SW 1271 (cell line): ENCODE results near the gene ENTPD8.
"Not testable (repeated sequence)": the region's sequence is repeated elsewhere in the genome, so short reads cannot be mapped to it uniquely, and the experiment has no call there.

ENCODE experiments used
- DNase-seq, 2 experiments: peaks; one replicate each; lab custom pipeline; 2025; lab: John Stamatoyannopoulos, UW

ENTPD8 gene

DNA sequence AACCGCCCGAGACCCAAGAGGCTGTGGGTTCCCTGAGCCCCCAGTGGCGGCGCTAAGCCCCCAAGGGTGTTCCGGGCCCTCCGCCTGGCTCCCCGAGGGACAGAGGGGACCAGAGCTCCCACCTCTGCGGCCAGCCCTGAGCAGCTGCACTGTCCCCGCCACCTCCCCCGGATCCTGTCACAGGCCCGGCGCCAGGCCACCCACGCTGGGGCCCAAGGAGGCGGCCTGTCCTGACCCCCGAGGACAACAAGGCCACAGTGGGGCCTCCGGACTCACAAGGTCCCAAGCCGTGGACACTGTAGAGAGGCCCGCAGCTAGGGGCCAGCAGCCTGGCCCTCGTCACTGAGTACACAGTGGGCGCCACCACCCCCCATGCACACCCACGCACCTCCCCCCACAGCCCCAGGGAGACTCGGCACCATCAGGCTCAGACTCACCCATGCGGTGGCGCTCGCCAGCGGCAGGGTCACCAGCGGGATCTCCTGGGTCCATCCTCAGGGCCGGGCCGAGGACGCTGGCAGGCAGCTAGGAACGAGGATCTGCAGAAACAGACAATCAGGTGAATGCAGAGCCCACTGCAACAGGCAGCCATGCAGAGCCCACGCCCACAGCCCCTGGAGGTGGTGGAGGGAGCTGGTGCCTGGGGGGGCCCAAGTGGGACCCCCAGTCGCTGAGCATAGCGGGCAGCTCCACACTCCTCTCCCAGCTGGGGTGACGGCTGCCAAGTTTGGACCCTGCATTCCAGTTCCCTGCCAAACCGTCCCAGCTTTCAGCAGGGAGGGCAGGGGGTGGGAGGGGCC lies 46.1 kb downstream of the ENTPD8 start:
- no peak for DNase-seq

- no peak for DNase-seq
Observed at GRCh38 chr9:137393176-137394150, 47.7 kb downstream of the ENTPD8 start.

GRCh38 chr9:137392232-137393007 lies 48.7 kb downstream of the ENTPD8 start:
- no peak for DNase-seq

GRCh38 chr9:137391411-137391754 lies 49.8 kb downstream of the ENTPD8 start:
- DNase-seq = no peak

DNA sequence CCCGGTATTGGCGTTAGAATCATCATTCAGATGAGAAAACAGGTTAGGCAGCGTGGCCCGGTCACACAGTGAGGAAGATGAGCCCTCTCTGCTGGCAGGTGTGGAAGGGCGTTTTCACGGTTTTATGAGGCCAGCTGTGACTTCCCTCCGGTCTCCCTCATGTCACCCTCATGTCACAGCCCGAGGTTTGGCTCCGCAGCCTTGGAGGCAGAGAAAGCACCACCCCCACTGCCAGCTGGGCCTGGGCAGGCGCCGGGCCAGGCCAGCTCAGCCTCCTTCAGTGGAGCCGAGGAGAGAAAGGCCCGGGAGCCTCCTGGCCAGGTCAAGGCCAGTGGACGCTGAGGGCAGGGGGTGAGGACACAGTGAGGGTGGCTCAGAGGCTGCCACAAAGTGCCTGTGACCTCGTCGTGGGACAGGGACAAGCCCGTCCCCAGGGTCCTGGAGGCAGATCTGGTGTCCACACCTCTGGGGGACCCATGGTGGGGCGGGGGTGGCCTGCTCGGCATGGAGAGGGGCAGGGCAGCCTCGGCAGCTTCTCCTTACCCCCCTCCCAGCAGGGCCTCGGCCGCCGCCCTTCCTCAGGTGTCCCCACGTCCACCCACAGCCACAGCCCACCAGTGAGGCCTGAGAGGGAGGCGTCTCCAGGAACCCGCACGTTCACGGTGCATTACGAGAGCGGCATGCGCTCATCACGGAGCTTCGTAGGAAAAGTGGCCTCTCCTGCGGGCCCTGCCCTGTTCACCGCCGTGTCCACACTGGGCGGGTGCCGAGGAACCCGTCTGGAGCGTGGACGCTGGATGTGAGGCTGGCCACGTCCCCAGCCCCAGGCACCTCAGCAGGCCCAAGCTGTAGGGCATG lies 50.4 kb downstream of the ENTPD8 start:
- DNase-seq = no peak

- no peak for DNase-seq
Observed at GRCh38 chr9:137389428-137389746, 51.8 kb downstream of the ENTPD8 start.

DNA sequence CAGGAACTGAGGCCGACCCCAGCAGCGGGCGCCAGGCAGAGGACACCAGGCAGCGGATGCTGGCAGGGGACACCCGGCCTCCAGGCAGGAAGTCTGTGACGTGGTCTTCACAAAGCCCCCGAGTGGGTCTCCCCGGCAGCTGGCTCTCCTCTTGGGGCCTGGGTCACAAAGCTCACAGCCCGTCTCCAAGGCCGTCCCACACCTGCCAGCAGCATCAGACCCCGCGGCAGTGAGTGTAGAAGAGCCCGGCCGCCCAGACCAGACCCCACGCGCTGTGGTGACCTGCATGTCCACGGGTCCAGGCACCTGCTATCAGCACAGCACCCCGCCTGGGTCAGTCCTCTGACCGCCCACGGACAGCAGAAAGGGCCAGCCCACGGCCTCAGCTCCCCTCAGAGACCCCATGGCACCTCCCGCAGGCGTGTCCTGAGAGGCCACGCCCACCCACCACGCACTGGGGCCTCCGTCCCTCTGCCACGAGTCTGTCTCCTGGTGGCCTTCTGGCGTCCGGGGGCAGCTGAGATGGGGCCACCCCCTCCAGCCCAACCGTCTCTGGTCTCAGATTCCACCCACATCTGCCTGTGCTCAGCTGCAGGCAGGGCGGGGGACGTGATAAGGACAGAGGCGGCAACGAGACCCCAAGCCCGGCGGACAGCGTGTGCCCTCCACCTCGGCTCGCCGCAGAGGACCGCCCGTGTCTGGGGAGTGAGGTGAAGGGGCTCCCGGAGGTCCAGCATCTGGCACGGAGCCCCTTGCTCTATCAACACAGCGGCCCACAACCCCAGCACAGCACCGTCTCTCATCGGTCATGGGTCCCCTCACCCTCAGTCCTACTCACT lies 52.3 kb downstream of the ENTPD8 start:
- DNase-seq = no peak

DNA sequence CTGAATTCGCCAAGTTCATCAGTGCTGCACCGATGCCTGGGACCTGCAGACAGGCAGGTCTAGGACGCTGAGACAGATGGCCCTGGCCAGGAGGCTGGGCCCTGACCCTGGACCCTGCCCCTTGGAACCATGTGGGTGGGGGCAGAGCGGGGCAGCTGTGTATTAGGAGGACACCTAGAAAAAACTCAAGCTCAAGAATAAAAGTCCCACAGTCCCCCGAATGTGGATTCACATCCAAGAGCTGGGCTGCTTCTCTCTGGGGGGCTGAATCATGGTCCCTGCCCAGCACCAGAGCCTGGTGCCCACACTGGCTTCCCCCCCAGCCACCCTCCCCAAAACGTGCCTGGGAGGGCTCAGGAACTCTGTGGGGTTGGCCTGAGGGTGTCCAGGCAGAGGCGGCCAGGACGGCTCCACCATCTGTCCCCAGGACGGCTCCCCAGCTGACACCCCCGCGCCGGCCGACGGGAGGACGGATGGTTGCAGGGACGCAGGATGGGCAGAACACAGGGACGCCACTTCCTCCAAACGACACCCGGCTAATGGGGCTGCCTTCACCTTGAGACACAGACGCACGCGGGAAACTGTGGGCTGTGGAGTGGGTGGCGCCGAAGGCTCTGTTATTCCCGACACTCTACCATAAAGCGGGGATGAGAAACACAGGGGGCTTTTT lies 53.1 kb downstream of the ENTPD8 start:
- no peak for DNase-seq

DNA sequence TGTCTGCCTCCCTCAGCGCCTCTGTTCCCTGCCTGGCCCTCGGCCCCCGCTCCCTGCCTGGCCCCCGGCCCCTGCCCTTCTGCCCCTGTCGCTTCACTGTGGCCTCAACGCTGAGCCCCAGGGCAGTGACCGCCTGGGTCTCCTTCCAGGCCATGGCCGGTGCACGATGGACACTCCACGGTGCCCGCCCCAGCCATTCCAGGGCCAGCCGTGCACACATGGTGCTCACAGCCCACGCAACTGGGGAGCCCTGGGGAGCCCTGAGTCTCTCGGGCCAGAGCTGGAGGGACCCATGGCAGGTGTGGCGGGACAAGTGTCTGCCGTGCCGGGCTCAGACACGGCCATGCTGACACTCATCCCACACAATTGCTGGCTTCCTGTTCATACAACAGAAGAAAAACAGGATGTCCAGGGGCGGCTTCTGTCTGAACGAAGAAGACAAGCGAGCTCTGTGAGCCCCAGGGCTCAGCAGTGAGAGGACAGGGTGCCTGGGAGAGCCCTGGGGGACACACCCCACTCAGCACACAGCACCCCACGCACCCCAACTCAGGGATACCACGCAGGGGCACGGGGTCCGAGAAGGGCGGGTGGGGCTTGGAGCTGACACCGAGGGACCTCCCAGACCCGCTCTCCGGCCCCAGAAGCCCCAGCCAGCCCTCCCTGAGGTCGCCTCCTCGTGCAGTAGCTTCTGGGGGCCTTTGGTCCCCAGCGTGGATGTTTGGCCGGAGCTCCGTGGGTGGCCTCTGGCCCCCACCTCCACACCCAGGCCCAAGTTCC lies 53.9 kb downstream of the ENTPD8 start:
- no peak for DNase-seq

DNA sequence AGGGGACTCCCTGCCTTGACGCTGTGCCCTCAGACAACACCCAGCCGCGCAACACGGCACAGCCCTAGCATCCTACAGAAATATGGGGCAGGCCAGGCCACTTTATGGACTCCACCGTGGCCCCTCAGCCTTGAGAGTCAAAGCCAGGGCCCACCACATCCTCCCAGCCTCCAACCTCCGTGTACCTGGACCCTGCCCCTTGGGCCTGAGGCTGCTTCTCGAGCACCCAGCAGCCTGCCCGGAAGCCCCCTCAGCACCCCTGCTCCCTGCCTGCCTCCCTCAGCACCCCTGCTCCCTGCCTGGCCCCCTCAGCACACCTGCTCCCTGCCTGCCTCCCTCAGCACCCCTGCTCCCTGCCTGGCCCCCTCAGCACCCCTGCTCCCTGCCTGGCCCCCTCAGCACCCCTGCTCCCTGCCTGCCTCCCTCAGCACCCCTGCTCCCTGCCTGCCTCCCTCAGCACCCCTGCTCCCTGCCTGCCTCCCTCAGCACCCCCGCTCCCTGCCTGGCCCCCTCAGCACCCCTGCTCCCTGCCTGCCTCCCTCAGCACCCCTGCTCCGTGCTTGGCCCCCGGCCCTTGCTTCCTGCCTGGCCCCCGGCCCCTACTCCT lies 54.5 kb downstream of the ENTPD8 start:
- DNase-seq = not testable (repeated sequence)

GRCh38 chr9:137385061-137385655 lies 56.0 kb downstream of the ENTPD8 start:
- DNase-seq = no peak
